DND-41 (cell line): ENCODE results near the gene CHKB.

Experiments
- EZH2 ChIP-seq: IDR thresholded peaks from 3 replicates; pipeline ENCODE4 v1.6.1; 2012; ENCODE audit warnings: borderline replicate concordance, low read depth, mild to moderate bottlenecking, moderate library complexity, low read length, inconsistent platforms; ENCODE audit not compliant: severe bottlenecking
- TF ChIP-seq, protein P1 (sequence below): IDR thresholded peaks from 2 replicates; pipeline ENCODE4 v1.5.1; 2012; ENCODE audit warnings: borderline replicate concordance, low read length, moderate library complexity, mild to moderate bottlenecking; ENCODE audit not compliant: poor library complexity, severe bottlenecking; ENCODE audit errors: extremely low read depth

DNA sequence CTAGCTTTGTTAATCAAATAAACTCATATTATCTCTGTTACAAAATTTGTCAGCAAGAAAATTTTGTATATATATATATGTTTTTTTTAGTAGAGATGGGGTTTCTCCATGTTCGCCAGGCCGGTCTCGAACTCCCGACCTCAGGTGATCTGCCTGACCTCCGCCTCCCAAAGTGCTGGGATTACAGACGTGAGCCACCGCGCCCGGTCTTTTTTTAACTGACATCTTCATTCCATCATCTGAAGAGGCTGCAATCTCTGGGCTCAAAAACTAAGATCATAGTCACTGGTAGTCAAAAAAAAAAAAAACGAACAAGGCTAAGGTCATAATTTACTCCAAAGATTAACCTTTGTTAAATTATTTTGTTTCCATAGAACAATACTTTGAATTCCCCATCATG, 42.3 kb downstream of the CHKB start:
- TF ChIP-seq, protein P1, sequence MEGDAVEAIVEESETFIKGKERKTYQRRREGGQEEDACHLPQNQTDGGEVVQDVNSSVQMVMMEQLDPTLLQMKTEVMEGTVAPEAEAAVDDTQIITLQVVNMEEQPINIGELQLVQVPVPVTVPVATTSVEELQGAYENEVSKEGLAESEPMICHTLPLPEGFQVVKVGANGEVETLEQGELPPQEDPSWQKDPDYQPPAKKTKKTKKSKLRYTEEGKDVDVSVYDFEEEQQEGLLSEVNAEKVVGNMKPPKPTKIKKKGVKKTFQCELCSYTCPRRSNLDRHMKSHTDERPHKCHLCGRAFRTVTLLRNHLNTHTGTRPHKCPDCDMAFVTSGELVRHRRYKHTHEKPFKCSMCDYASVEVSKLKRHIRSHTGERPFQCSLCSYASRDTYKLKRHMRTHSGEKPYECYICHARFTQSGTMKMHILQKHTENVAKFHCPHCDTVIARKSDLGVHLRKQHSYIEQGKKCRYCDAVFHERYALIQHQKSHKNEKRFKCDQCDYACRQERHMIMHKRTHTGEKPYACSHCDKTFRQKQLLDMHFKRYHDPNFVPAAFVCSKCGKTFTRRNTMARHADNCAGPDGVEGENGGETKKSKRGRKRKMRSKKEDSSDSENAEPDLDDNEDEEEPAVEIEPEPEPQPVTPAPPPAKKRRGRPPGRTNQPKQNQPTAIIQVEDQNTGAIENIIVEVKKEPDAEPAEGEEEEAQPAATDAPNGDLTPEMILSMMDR: no peak
- no peak for TF ChIP-seq EZH2
